Left cardiac atrium (tissue), 4 donors: Measurements from ENCODE around the gene GSTK1. TPM values are rescaled to one million over a fixed set of nuclear protein-coding genes. Genes with fewer than 3 reads are reported as not detected.

Experiments used
- ATAC-seq, 2 donors: fragments of 200-7000 bp; cut with Tn5 transposase; one replicate each; pipeline ENCODE4 v1.9.1; 2020; ENCODE audit warnings: mild to moderate bottlenecking in 2 of 2, moderate library complexity in 2 of 2
- DNase-seq: peaks from one replicate; pipeline ENCODE4 v3.0.0-alpha.2; 2020
- intact Hi-C, 2 donors: fragments of 100-400 bp; cut with DNase I; formaldehyde crosslinking; loops; one replicate each; pipeline versions ENCODE4 v1.14.1 to v1.15.1; 2022 to 2023
- total RNA-seq, 2 donors: library from RNA; stranded (reverse); fragmentation: NEBNext Ultra II Directional; extraction: Animal tissue kit (Norgen Biotek cat#: 25700); gene quantifications; one replicate each; pipeline ENCODE4 v1.2.1, GENCODE V29; 2021
- donor health status: DM: no; HTN: yes; CAD: no.
- donor health status: DM: no; HTN: yes; CAD: no; lungs with severe emphysema.
- donor health status: DM: yes; HTN: yes; CAD: no.
- donor health status: Dilated cardiomyopathy.

The GSTK1 gene
- total RNA-seq, 2 donors from 2014 or later: 185 to 195 TPM

- ATAC-seq (no peak), DNase-seq (no peak)
- intact Hi-C loops: no loop called here
These were observed 26.7 kb upstream of the GSTK1 start for GRCh38 chr7:143236408-143236990.

GRCh38 chr7:143237366-143237765 lies 25.9 kb upstream of the GSTK1 start:
- ATAC-seq: no peak

GRCh38 chr7:143238289-143238980 lies 24.8 kb upstream of the GSTK1 start:
- intact Hi-C loops: no loop called here
- ATAC-seq: no peak
- no peak for DNase-seq

More at GRCh38 chr7:143237366-143237765, 25.9 kb upstream of the GSTK1 start:
- intact Hi-C loops: no loop called here
- no peak for DNase-seq

GRCh38 chr7:143239813-143240212 lies 23.4 kb upstream of the GSTK1 start:
- ATAC-seq: peak; percentile 59 to 60
- no peak for DNase-seq
- intact Hi-C loops: loop anchor here (1.0 to 10.0 kb wide), 4 partner anchors 65 to 177 kb away; no protein-coding TSS in a partner anchor

GRCh38 chr7:143240291-143241168 lies 22.7 kb upstream of the GSTK1 start:
- peak; percentile 65 for DNase-seq
- intact Hi-C loops: loop anchor here (1.0 to 10.0 kb wide), 4 partner anchors 65 to 177 kb away; no protein-coding TSS in a partner anchor
- ATAC-seq: peak; percentile 91 to 92

- DNase-seq (no peak), ATAC-seq (no peak)
- intact Hi-C loops: loop anchor here (5.0 to 10.0 kb wide), 3 partner anchors 65 to 175 kb away; no protein-coding TSS in a partner anchor
These were observed 20.9 kb upstream of the GSTK1 start for GRCh38 chr7:143242306-143242705.

GRCh38 chr7:143243111-143243510 lies 20.1 kb upstream of the GSTK1 start:
- no peak for DNase-seq
- ATAC-seq: no peak
- intact Hi-C loops: loop anchor here (5.0 to 10.0 kb wide), 3 partner anchors 64 to 174 kb away; no protein-coding TSS in a partner anchor

- intact Hi-C loops: loop anchor here (5.0 to 10.0 kb wide), 3 partner anchors 64 to 174 kb away; no protein-coding TSS in a partner anchor
- ATAC-seq (no peak), DNase-seq (no peak)
These were observed 19.6 kb upstream of the GSTK1 start for GRCh38 chr7:143243614-143244013.

GRCh38 chr7:143244321-143244720 lies 18.9 kb upstream of the GSTK1 start:
- ATAC-seq: no peak
- DNase-seq: no peak

GRCh38 chr7:143245123-143245522 lies 18.1 kb upstream of the GSTK1 start:
- DNase-seq: no peak
- no peak for ATAC-seq
- intact Hi-C loops: loop anchor here in 1 of 2 donors (10.0 kb wide), 1 partner anchor 110 kb away; no protein-coding TSS in a partner anchor

More at GRCh38 chr7:143244321-143244720, 18.9 kb upstream of the GSTK1 start:
- intact Hi-C loops: loop anchor here (5.0 to 10.0 kb wide), 3 partner anchors 63 to 173 kb away; no protein-coding TSS in a partner anchor

- DNase-seq (no peak), ATAC-seq (no peak)
- intact Hi-C loops: loop anchor here in 1 of 2 donors (10.0 kb wide), 1 partner anchor 107 kb away; no protein-coding TSS in a partner anchor
These were observed 15.9 kb upstream of the GSTK1 start for GRCh38 chr7:143247372-143247771.

- intact Hi-C loops: loop anchor here in 1 of 2 donors (10.0 kb wide), 1 partner anchor 106 kb away; no protein-coding TSS in a partner anchor
- no peak for DNase-seq
- ATAC-seq: no peak
These were observed 14.4 kb upstream of the GSTK1 start for GRCh38 chr7:143248761-143249354.

- DNase-seq: no peak
- intact Hi-C loops: no loop called here
- no peak for ATAC-seq
These were observed 13.0 kb upstream of the GSTK1 start for GRCh38 chr7:143250199-143250598.

- DNase-seq (no peak), ATAC-seq (no peak)
- intact Hi-C loops: no loop called here
These were observed 12.4 kb upstream of the GSTK1 start for GRCh38 chr7:143250822-143251221.

- ATAC-seq (no peak), DNase-seq (no peak)
- intact Hi-C loops: no loop called here
These were observed 11.2 kb upstream of the GSTK1 start for GRCh38 chr7:143252006-143252405.

- intact Hi-C loops: no loop called here
- no peak for ATAC-seq
These were observed 7.7 kb upstream of the GSTK1 start for GRCh38 chr7:143255564-143255963.

GRCh38 chr7:143256325-143256724 lies 6.9 kb upstream of the GSTK1 start:
- DNase-seq (no peak), ATAC-seq (no peak)
- intact Hi-C loops: no loop called here

More at GRCh38 chr7:143255564-143255963, 7.7 kb upstream of the GSTK1 start:
- DNase-seq: no peak

- no peak for DNase-seq
- ATAC-seq: no peak
These were observed 6.3 kb upstream of the GSTK1 start for GRCh38 chr7:143256932-143257331.

GRCh38 chr7:143257501-143257900 lies 5.7 kb upstream of the GSTK1 start:
- DNase-seq (no peak), ATAC-seq (no peak)
- intact Hi-C loops: no loop called here

More at GRCh38 chr7:143256932-143257331, 6.3 kb upstream of the GSTK1 start:
- intact Hi-C loops: no loop called here
